Transverse colon (tissue), 4 donors: ENCODE measurements around the gene MUC5B. TPM values are rescaled to one million over a fixed set of nuclear protein-coding genes. Genes with fewer than 3 reads are reported as not detected.

ENCODE experiments used
- DNase-seq: peaks from one replicate; pipeline ENCODE4 v3.0.0-alpha.2; 2019
- H3K27ac ChIP-seq, 4 donors: fragments of 200-600 bp; sonication (generic); 2 replicates each; pipeline ENCODE4 v1.5.1; 2016 to 2018; ENCODE audit warnings: inconsistent platforms in 4 of 4
- H3K27me3 ChIP-seq: fragments of 200-600 bp; sonication (generic); 2 replicates; pipeline ENCODE4 v1.5.1; 2017; ENCODE audit warnings: inconsistent platforms
- H3K36me3 ChIP-seq, 4 donors: fragments of 200-600 bp; sonication (generic); 2 replicates each; pipeline ENCODE4 v1.5.1; 2017 to 2019; ENCODE audit warnings: inconsistent platforms in 4 of 4
- H3K4me1 ChIP-seq, 4 donors: fragments of 200-600 bp; sonication (generic); 2 replicates each; pipeline ENCODE4 v1.5.1; 2017 to 2020; ENCODE audit warnings: inconsistent platforms in 4 of 4
- H3K4me3 ChIP-seq, 4 donors: fragments of 200-600 bp; sonication (generic); 1 replicate in 1 of 4; 2 replicates in 3 of 4; pipeline versions ENCODE4 v1.5.1 to v1.6.1; 2017 to 2019; ENCODE audit warnings: inconsistent platforms in 4 of 4
- H3K9me3 ChIP-seq, 2 donors: fragments of 200-600 bp; sonication (generic); 2 replicates each; pipeline ENCODE4 v1.5.1; 2017 to 2019; ENCODE audit warnings: inconsistent platforms in 2 of 2
- EP300 ChIP-seq: sonication (generic); formaldehyde crosslinking; IDR thresholded peaks from one replicate; pipeline ENCODE4 v1.6.1; 2017; ENCODE audit warnings: antibody characterized with exemption, low read depth
- POLR2A ChIP-seq: fragments of 450-650 bp; IDR thresholded peaks from one replicate; pipeline ENCODE4 v1.6.1; 2016; ENCODE audit warnings: antibody characterized with exemption, mild to moderate bottlenecking, moderate library complexity
- POLR2AphosphoS5 ChIP-seq, 3 donors: sonication (generic); formaldehyde crosslinking; IDR thresholded peaks; one replicate each; pipeline ENCODE4 v1.6.1; 2016; ENCODE audit warnings: antibody characterized with exemption in 3 of 3
- WGBS, 2 donors: methylation state at CpG; one replicate each; pipeline ENCODE4 v1.1.5; 2018; ENCODE audit warnings: low coverage in 1 of 2; 5-methylcytosine and 5-hydroxymethylcytosine counted together
- in situ Hi-C, 4 donors: fragments of 200-750 bp; cut with MboI; loops; one replicate each; pipeline versions ENCODE4 v1.15.0 to v1.15.1; 2017; ENCODE audit warnings: low sequenced_read_pairs in 3 of 4, low pct_ligation_motif_present in 1 of 4, low pct_unique_long_range_greater_than_20kb in 1 of 4
- intact Hi-C: fragments of 100-400 bp; cut with DNase I; formaldehyde crosslinking; loops from one replicate; pipeline ENCODE4 v1.15.1; 2023; ENCODE audit warnings: low total_unique reads
- total RNA-seq, 4 donors: library from RNA; depleted of rRNA; stranded (reverse); fragments of >200 nt; gene quantifications; one replicate each; pipeline ENCODE4 v1.1.0, GENCODE V29; 2016
- TF ChIP-seq, protein P1 (sequence below), 5 experiments: fragments of 200-600 bp in 3 of 5; fragments of 450-650 bp in 2 of 5; sonication (generic) in 3 of 5; IDR thresholded peaks; 1 replicate in 2 of 5; 2 replicates in 3 of 5; pipeline ENCODE4 v1.5.1; 2016 to 2017; ENCODE audit warnings: antibody characterized with exemption in 5 of 5, inconsistent platforms in 3 of 5, mild to moderate bottlenecking in 2 of 5, moderate library complexity in 1 of 5

Gene MUC5B
- total RNA-seq, 4 donors from 2014 or later = 58.0 to 825 (median 85.6) TPM

DNA sequence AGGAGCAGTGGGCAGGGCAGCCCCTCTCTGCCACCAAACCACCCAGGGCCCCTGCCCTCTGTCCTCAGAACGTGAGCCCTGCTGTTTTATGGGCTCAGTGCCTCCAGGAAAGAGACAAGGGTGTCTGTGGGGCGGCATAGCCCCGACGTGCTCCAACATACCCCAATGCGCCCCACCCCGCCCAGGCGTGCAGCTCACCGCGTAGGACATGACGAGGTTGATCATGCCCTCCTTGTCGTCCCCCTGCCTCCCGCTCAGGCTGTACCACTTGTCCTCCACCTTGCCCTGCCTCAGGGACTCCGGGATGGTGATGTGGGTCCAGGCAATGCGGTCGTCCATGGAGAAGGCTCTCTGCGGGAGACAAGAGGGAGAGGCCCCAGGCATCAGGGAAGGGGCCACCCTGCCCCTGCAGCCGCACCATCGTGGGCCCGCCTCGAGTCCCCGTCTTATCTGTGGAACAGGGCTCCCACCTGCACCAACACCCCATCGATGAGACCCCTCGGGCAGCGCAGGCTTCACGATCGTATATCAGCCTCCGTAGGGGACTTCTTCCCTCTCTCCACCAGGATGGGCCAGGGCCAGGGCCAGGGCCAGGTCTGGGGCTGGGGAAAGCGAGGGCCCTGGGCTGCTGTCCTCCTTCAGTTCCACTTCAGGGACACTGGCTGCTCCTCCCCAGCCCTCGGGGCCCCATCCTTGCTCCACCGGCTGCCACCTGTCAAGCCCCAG lies 65.7 kb downstream of the MUC5B start:
- no peaks in the 10 kb centered on the region for H3K4me1 ChIP-seq
- no peaks in the 10 kb centered on the region for H3K9me3 ChIP-seq
- no peak overlapping the region for H3K27ac ChIP-seq
- peaks cover 0 to 31% (median 10%) of the 10 kb centered on the region in 4 donors for H3K36me3 ChIP-seq
- TF ChIP-seq POLR2AphosphoS5 (IDR thresholded peaks at IDR 0.05) = no peak
- TF ChIP-seq, protein P1, sequence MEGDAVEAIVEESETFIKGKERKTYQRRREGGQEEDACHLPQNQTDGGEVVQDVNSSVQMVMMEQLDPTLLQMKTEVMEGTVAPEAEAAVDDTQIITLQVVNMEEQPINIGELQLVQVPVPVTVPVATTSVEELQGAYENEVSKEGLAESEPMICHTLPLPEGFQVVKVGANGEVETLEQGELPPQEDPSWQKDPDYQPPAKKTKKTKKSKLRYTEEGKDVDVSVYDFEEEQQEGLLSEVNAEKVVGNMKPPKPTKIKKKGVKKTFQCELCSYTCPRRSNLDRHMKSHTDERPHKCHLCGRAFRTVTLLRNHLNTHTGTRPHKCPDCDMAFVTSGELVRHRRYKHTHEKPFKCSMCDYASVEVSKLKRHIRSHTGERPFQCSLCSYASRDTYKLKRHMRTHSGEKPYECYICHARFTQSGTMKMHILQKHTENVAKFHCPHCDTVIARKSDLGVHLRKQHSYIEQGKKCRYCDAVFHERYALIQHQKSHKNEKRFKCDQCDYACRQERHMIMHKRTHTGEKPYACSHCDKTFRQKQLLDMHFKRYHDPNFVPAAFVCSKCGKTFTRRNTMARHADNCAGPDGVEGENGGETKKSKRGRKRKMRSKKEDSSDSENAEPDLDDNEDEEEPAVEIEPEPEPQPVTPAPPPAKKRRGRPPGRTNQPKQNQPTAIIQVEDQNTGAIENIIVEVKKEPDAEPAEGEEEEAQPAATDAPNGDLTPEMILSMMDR (IDR thresholded peaks at IDR 0.05) = no peak
- in situ Hi-C loops = loop anchor here in 3 of 4 donors (25.0 kb wide), 1 partner anchor 224 kb away; no protein-coding TSS in a partner anchor
- WGBS, 2 donors = 92% methylated on average over 29 of the region's 30 CpGs; no CpG with 5 or more reads in 1 of the 2 donors
- intact Hi-C loops = no loop called here
- no peak for DNase-seq
- H3K4me3 ChIP-seq = no peak overlapping the region
- no peaks in the 10 kb centered on the region for H3K27me3 ChIP-seq

DNA sequence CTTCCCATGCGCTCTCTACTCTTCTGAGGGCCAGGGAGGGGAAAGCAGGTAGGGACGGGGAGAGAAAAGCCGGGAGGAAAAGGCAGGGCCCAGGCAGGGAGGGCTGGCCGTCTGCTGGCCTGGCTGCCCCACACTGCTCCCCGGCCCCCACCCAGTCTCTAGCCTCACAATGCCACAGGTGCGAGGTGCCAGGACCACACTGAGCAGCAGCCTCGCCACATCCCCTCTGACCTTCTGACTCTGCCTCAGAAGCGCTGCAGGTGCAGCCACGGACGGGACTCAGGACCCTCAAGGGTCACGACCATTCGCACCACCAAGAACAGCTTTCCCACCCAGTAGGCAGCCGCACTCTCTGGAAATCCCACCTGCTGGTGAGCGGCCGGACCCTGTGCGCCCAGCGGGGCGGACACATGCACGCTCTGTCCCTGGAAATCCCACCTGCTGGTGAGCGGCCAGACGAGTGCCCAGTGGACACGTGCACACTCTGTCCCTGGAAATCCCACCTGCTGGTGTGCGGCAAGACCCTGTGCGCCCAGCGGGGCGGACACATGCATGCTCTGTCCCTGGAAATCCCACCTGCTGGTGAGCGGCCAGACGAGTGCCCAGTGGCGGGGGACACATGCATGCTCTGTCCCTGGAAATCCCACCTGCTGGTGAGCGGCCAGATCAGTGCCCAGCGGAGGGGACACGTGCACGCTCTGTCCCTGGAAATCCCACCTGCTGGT lies 66.5 kb downstream of the MUC5B start:
- in situ Hi-C loops = loop anchor here in 3 of 4 donors (25.0 kb wide), 1 partner anchor 223 kb away; no protein-coding TSS in a partner anchor
- Histone ChIP-seq H3K27me3 (no peaks in the 10 kb centered on the region), H3K36me3 (peaks cover 0 to 31% (median 10%) of the 10 kb centered on the region in 4 donors), H3K4me1 (no peaks in the 10 kb centered on the region), H3K4me3 (no peak overlapping the region), H3K9me3 (no peaks in the 10 kb centered on the region), H3K27ac (no peak overlapping the region)
- intact Hi-C loops = no loop called here
- DNase-seq = no peak
- WGBS, 2 donors = 94% methylated on average over 28 of the region's 33 CpGs; no CpG with 5 or more reads in 1 of the 2 donors
- no peak for TF ChIP-seq EP300
- TF ChIP-seq POLR2A = no peak
- TF ChIP-seq POLR2AphosphoS5 (IDR thresholded peaks at IDR 0.05) = no peak
- TF ChIP-seq, protein P1 (IDR thresholded peaks at IDR 0.05) = no peak

DNA sequence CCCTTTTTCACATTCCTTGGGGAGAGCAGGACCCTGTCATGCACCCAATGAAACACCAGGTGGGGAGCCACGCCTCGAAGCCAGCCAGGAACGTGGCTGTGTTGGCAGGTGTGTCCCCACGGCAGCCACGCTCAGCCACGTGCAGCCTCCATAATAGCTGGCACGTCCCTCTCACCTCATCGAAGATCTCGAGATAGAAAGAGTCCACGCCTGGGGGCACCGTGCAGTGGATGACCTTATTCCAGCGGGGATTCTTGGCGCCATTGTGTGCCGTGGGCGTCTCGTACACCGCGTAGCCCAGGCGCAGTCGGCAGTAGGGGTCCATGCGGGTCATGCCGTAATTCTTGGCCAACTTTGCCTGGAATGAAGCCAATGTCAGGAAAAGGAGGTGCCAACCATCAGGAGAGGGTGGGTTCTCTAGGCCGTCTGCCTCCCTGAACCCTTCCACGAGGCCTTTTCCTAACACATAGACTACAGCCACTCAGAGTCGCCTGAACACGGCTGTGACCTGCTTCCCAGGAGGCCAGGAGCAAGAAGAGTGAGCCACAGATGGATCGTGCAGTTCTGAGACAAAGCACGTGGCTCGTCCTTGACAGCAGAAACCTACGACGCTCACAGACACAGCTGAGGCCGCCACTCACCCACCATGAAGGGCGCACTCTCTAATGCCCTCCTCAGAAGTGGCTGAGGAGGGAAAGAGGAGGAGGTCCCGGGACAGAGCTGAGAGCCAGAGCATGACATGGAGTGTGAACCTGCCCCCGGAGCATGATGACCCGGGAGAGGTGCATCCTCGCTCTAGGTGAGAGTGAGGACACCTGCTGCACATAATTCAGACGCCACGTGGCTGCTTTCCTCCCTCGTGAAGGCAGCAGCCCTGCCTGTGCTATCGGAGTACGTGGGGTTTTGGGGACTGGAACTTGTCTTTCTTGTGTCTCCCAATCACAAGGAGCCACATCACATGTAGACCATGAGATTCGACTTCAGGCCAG lies 67.5 kb downstream of the MUC5B start:
- Histone ChIP-seq H3K4me3 (no peak overlapping the region), H3K27me3 (no peaks in the 10 kb centered on the region), H3K36me3 (peaks cover 0 to 29% (median 8%) of the 10 kb centered on the region in 4 donors), H3K27ac (no peak overlapping the region), H3K9me3 (no peaks in the 10 kb centered on the region), H3K4me1 (no peaks in the 10 kb centered on the region)
- no peak for DNase-seq
- intact Hi-C loops (no loop called here), in situ Hi-C loops (loop anchor here in 3 of 4 donors (25.0 kb wide), 1 partner anchor 222 kb away; no protein-coding TSS in a partner anchor)
- 91% methylated on average over 43 of the region's 43 CpGs; no CpG with 5 or more reads in 1 of the 2 donors for WGBS, 2 donors
- TF ChIP-seq, protein P1 (IDR thresholded peaks at IDR 0.05) = no peak
- TF ChIP-seq EP300 (no peak), POLR2A (no peak), POLR2AphosphoS5 (IDR thresholded peaks at IDR 0.05) (no peak)
